IPS-18a (cell line): ENCODE measurements around the gene PHC2.
A peak's percentile ranks its signal among the peaks of the same experiment; 100 is the strongest.

ENCODE experiments used
- H3K27ac ChIP-seq: one replicate; pipeline ENCODE4 v1.5.1; 2013; ENCODE audit warnings: low read length
- H3K27me3 ChIP-seq: one replicate; pipeline ENCODE4 v1.6.1; 2013; ENCODE audit warnings: mild to moderate bottlenecking, low read length; ENCODE audit not compliant: control insufficient read depth, insufficient read depth
- H3K36me3 ChIP-seq: one replicate; pipeline ENCODE4 v1.6.1; 2013; ENCODE audit warnings: low read depth, low read length; ENCODE audit not compliant: control insufficient read depth
- H3K4me1 ChIP-seq: one replicate; pipeline ENCODE4 v1.6.1; 2013; ENCODE audit warnings: low read depth, low read length; ENCODE audit not compliant: control insufficient read depth
- H3K4me3 ChIP-seq: one replicate; pipeline ENCODE4 v1.5.1; 2013; ENCODE audit warnings: low read length
- H3K9ac ChIP-seq: one replicate; pipeline ENCODE4 v1.6.1; 2013; ENCODE audit warnings: mild to moderate bottlenecking, low read length, moderate library complexity
- H3K9me3 ChIP-seq: one replicate; pipeline ENCODE4 v1.6.1; 2013; ENCODE audit warnings: low read depth, low read length; ENCODE audit not compliant: control insufficient read depth

Gene PHC2, protein sequence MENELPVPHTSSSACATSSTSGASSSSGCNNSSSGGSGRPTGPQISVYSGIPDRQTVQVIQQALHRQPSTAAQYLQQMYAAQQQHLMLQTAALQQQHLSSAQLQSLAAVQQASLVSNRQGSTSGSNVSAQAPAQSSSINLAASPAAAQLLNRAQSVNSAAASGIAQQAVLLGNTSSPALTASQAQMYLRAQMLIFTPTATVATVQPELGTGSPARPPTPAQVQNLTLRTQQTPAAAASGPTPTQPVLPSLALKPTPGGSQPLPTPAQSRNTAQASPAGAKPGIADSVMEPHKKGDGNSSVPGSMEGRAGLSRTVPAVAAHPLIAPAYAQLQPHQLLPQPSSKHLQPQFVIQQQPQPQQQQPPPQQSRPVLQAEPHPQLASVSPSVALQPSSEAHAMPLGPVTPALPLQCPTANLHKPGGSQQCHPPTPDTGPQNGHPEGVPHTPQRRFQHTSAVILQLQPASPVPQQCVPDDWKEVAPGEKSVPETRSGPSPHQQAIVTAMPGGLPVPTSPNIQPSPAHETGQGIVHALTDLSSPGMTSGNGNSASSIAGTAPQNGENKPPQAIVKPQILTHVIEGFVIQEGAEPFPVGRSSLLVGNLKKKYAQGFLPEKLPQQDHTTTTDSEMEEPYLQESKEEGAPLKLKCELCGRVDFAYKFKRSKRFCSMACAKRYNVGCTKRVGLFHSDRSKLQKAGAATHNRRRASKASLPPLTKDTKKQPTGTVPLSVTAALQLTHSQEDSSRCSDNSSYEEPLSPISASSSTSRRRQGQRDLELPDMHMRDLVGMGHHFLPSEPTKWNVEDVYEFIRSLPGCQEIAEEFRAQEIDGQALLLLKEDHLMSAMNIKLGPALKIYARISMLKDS

GRCh38 chr1:33430692-33431593 lies at the start of gene PHC2:
Gene PHC2 (minus strand): TSS chr1:33431095. CDS start chr1:33375539, 55,556 bp downstream.
- H3K9ac ChIP-seq: no peak within 1 kb of the TSS
- H3K27ac ChIP-seq: no peak within 1 kb of the TSS
- no peaks in the 10 kb centered on the region for H3K9me3 ChIP-seq
- peak within 1 kb of the TSS; percentile 62 for H3K4me3 ChIP-seq
- H3K27me3 ChIP-seq: peaks cover 37% of the 10 kb centered on the region
- H3K36me3 ChIP-seq: no peaks in the 10 kb centered on the region
- H3K4me1 ChIP-seq: peaks cover 11% of the 10 kb centered on the region

DNA sequence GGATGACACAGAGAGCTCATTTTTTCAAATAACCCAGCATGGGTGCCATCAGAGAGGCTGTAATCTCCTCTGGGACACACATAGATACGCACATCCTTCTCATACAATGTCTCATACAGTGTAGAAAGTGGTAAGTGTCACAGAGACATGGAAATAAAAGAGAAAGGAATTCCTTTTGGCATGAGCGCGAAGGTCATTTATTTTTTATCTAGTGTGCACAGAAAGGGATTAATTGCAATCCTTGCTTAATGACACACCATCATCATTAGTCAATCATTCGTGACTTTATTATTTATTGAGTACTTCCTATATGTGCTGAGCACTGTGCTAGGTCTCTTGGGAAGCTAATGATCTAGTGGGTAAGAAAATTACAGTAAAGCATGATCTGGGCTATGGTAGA lies 46.6 kb upstream of the PHC2 start:
- Histone ChIP-seq H3K27me3 (no peaks in the 10 kb centered on the region), H3K4me3 (no peak overlapping the region), H3K9ac (no peak overlapping the region), H3K36me3 (peaks cover 5% of the 10 kb centered on the region), H3K4me1 (no peaks in the 10 kb centered on the region), H3K9me3 (no peaks in the 10 kb centered on the region), H3K27ac (no peak overlapping the region)

DNA sequence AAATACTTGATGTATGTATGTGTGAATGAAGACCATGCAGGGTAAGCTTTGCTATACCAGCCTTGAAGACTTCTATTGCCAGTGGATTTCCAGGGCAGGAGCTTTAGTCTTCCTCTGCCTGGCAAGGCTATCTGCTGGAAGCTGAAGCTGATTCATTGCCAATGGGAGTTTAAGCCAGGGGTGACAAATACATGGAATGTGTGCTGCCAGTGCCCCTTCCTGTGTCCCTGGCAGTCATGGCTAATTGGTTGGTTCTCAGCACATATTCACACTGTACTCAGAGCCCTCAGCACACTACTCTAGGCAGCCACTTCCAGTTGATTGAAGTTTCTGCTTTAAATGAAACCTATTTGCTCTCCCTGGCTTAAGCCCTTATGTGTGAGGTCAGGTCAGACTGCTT lies 43.0 kb upstream of the PHC2 start:
- H3K9ac ChIP-seq: no peak overlapping the region
- H3K9me3 ChIP-seq: no peaks in the 10 kb centered on the region
- no peaks in the 10 kb centered on the region for H3K36me3 ChIP-seq
- H3K4me1 ChIP-seq: peaks cover 5% of the 10 kb centered on the region
- no peak overlapping the region for H3K27ac ChIP-seq
- H3K27me3 ChIP-seq: no peaks in the 10 kb centered on the region
- no peak overlapping the region for H3K4me3 ChIP-seq

DNA sequence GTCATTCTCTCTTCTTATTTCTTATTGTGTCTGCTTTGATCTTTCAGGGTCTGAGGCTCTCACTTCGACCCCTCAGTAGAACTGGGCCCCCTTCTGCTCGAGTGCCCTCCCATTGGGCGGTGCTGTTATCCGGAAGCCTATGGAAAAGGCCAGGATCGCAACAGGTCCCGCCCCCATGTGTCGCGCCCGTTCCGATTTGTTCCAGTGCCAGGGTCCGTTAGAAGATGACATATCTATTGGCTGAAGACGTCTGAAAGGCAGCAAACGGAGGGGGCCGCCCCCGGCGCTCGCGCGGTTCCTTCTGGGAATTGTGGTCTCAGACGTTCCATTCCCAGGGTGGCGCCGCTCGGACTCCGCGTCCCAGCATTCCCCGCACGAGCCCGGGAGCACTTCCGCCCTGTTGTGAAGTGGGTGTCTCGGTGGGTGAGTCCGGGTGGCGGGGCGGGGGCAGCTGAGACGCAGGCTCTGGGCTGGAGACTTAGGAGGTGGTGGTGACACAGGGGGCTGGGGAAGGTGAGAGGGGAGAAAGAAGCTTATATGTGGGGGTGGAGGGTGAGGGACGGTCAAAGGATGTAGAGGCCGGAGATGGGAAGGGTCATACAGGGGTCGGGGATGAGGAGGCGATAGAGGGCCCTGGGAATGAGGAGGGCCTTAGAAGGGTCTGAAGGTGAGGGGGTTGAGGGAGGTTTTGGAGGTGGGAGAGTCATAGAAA lies 41.5 kb upstream of the PHC2 start, which contains the start of gene ZSCAN20:
ZSCAN20 (plus strand) TSS at position 377 of the 712 bp plus-strand sequence. CDS start 6,644 bp downstream, outside the sequence.
- no peaks in the 10 kb centered on the region for H3K9me3 ChIP-seq
- H3K4me3 ChIP-seq: peak within 1 kb of the TSS; percentile 79
- H3K27me3 ChIP-seq: no peaks in the 10 kb centered on the region
- H3K9ac ChIP-seq: peak within 1 kb of the TSS; percentile 48
- peaks cover 5% of the 10 kb centered on the region for H3K4me1 ChIP-seq
- no peaks in the 10 kb centered on the region for H3K36me3 ChIP-seq
- no peak within 1 kb of the TSS for H3K27ac ChIP-seq

DNA sequence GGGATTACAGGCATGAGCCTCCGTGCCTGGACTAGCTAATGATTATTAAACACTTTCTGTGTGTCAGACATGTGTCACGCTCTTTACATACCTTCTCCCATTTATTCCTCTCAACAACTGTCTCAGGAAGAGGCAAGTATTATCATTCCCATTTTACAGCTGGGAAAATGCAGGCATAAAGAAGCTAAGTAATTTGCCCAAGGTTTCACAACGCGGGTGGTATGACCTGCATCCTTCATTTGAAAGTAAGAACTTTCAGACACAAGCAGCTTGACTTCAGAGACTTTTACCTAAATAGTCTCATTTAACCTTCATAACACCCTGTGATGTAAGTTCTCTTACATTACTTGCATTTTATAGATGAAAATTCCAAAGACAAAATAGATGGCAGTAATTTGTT lies 40.5 kb upstream of the PHC2 start:
- Histone ChIP-seq H3K27me3 (no peaks in the 10 kb centered on the region), H3K9ac (no peak overlapping the region), H3K4me3 (no peak overlapping the region), H3K27ac (no peak overlapping the region), H3K9me3 (no peaks in the 10 kb centered on the region), H3K36me3 (no peaks in the 10 kb centered on the region), H3K4me1 (peaks cover 5% of the 10 kb centered on the region)

- H3K9me3 ChIP-seq: no peaks in the 10 kb centered on the region
- no peak overlapping the region for H3K9ac ChIP-seq
- no peak overlapping the region for H3K27ac ChIP-seq
- H3K36me3 ChIP-seq: no peaks in the 10 kb centered on the region
- peaks cover 5% of the 10 kb centered on the region for H3K4me1 ChIP-seq
- no peaks in the 10 kb centered on the region for H3K27me3 ChIP-seq
- no peak overlapping the region for H3K4me3 ChIP-seq
These were observed 39.7 kb upstream of the PHC2 start for GRCh38 chr1:33470495-33471012.

- Histone ChIP-seq H3K36me3 (no peaks in the 10 kb centered on the region), H3K27me3 (no peaks in the 10 kb centered on the region), H3K9me3 (no peaks in the 10 kb centered on the region), H3K9ac (no peak overlapping the region), H3K27ac (no peak overlapping the region), H3K4me1 (peaks cover 5% of the 10 kb centered on the region), H3K4me3 (no peak overlapping the region)
These were observed 38.8 kb upstream of the PHC2 start for GRCh38 chr1:33469691-33470090.

- Histone ChIP-seq H3K36me3 (no peaks in the 10 kb centered on the region), H3K27me3 (no peaks in the 10 kb centered on the region), H3K4me1 (peaks cover 5% of the 10 kb centered on the region), H3K9me3 (no peaks in the 10 kb centered on the region), H3K9ac (no peak overlapping the region), H3K27ac (no peak overlapping the region), H3K4me3 (no peak overlapping the region)
These were observed 38.1 kb upstream of the PHC2 start for GRCh38 chr1:33468967-33469366.

DNA sequence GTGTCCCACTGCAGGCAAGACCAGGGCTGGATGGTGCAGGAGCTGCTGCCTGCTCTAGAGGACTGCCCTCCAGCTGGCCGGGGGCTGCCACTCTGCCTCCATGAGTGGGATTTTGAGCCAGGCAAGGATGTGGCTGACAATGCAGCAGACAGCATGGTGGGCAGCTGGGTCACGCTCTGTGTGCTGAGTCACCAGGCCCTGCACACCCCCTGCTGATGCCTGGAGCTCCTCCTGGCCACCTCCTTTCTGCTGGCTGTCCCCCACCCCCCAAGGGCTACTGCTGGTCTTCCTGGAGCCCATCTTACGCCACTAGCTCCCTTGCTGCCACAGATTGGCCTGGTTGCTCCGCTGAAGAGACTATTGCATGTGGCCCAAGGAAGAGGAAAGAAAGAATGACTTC lies 37.6 kb upstream of the PHC2 start:
- Histone ChIP-seq H3K27ac (no peak overlapping the region), H3K4me1 (peaks cover 5% of the 10 kb centered on the region), H3K36me3 (no peaks in the 10 kb centered on the region), H3K9ac (no peak overlapping the region), H3K4me3 (no peak overlapping the region), H3K9me3 (no peaks in the 10 kb centered on the region), H3K27me3 (no peaks in the 10 kb centered on the region)

GRCh38 chr1:33468011-33468410 lies 37.1 kb upstream of the PHC2 start:
- H3K9me3 ChIP-seq: no peaks in the 10 kb centered on the region
- H3K4me3 ChIP-seq: no peak overlapping the region
- H3K9ac ChIP-seq: no peak overlapping the region
- H3K27me3 ChIP-seq: no peaks in the 10 kb centered on the region
- no peak overlapping the region for H3K27ac ChIP-seq
- no peaks in the 10 kb centered on the region for H3K36me3 ChIP-seq
- H3K4me1 ChIP-seq: peaks cover 5% of the 10 kb centered on the region
